HepG2 (cell line): ENCODE data around the gene CIDEA. TPM values are rescaled to one million over a fixed set of nuclear protein-coding genes. Genes with fewer than 3 reads are reported as not detected.

Source experiments
- ADNP ChIP-seq: sonication (generic); formaldehyde crosslinking; IDR thresholded peaks from 2 replicates; pipeline ENCODE4 v1.4.0; 2020; ENCODE audit warnings: missing genetic modification reagents
- ARID2 ChIP-seq: sonication (generic); formaldehyde crosslinking; IDR thresholded peaks from 2 replicates; pipeline ENCODE4 v1.8.1; 2022; ENCODE audit warnings: mild to moderate bottlenecking, missing genetic modification reagents, borderline replicate concordance
- ARNTL ChIP-seq: sonication (generic); formaldehyde crosslinking; IDR thresholded peaks from 2 replicates; pipeline ENCODE4 v1.4.0; 2020; ENCODE audit warnings: mild to moderate bottlenecking, missing genetic modification reagents
- FOXK2 ChIP-seq: fragments of 450-650 bp; IDR thresholded peaks from 2 replicates; pipeline ENCODE4 v1.6.1; 2016
- GLMP ChIP-seq: sonication (generic); formaldehyde crosslinking; IDR thresholded peaks from 2 replicates; pipeline ENCODE4 v1.9.0; 2021; ENCODE audit warnings: missing genetic modification reagents, mild to moderate bottlenecking, borderline replicate concordance
- GRHL1 ChIP-seq: sonication (generic); formaldehyde crosslinking; conservative IDR thresholded peaks from 2 replicates; pipeline ENCODE4 v1.8.0; 2022; ENCODE audit warnings: missing genetic modification reagents
- HINFP ChIP-seq: sonication (generic); formaldehyde crosslinking; IDR thresholded peaks from 2 replicates; pipeline ENCODE4 v1.4.0; 2020; ENCODE audit warnings: low read depth, mild to moderate bottlenecking, missing genetic modification reagents
- ISL2 ChIP-seq: sonication (generic); formaldehyde crosslinking; IDR thresholded peaks from 2 replicates; pipeline ENCODE4 v1.5.0; 2020; ENCODE audit warnings: missing genetic modification reagents
- KLF13 ChIP-seq: sonication (generic); formaldehyde crosslinking; IDR thresholded peaks from 2 replicates; pipeline ENCODE4 v1.4.0; 2020; ENCODE audit warnings: mild to moderate bottlenecking, missing genetic modification reagents
- MYC ChIP-seq: sonication (generic); formaldehyde crosslinking; IDR thresholded peaks from 2 replicates; pipeline ENCODE4 v1.9.0; 2021; ENCODE audit warnings: missing genetic modification reagents, borderline replicate concordance
- NFKB2 ChIP-seq: sonication (generic); formaldehyde crosslinking; IDR thresholded peaks from 2 replicates; pipeline ENCODE4 v1.4.0; 2020; ENCODE audit warnings: missing genetic modification reagents, borderline replicate concordance
- PRDM4 ChIP-seq: sonication (generic); formaldehyde crosslinking; IDR thresholded peaks from 2 replicates; pipeline ENCODE4 v1.9.0; 2021; ENCODE audit warnings: missing genetic modification reagents, borderline replicate concordance
- SNAPC5 ChIP-seq: sonication (generic); formaldehyde crosslinking; IDR thresholded peaks from 2 replicates; pipeline ENCODE4 v1.8.1; 2023; ENCODE audit warnings: mild to moderate bottlenecking, missing genetic modification reagents, borderline replicate concordance
- STAG1 ChIP-seq: sonication (generic); formaldehyde crosslinking; IDR thresholded peaks from 2 replicates; pipeline ENCODE4 v1.4.0; 2020; ENCODE audit warnings: missing genetic modification reagents
- SUZ12 ChIP-seq: fragments of 150-350 bp; IDR thresholded peaks from 2 replicates; pipeline ENCODE4 v1.6.1; 2014; ENCODE audit warnings: low read depth, low read length
- ZBTB44 ChIP-seq: sonication (generic); formaldehyde crosslinking; IDR thresholded peaks from 2 replicates; pipeline ENCODE4 v1.4.0; 2020; ENCODE audit warnings: missing genetic modification reagents
- ZC3H13 ChIP-seq: sonication (generic); formaldehyde crosslinking; IDR thresholded peaks from 2 replicates; pipeline ENCODE4 v1.8.1; 2023; ENCODE audit warnings: mild to moderate bottlenecking, missing genetic modification reagents, moderate library complexity
- ZFY ChIP-seq: sonication (generic); formaldehyde crosslinking; IDR thresholded peaks from 2 replicates; pipeline ENCODE4 v1.4.0; 2020; ENCODE audit warnings: missing genetic modification reagents
- ZNF780A ChIP-seq: sonication (generic); formaldehyde crosslinking; IDR thresholded peaks from 2 replicates; pipeline ENCODE4 v1.8.0; 2022; ENCODE audit warnings: mild to moderate bottlenecking, missing genetic modification reagents, moderate library complexity
- ZNF788 ChIP-seq: sonication (generic); formaldehyde crosslinking; IDR thresholded peaks from 2 replicates; pipeline ENCODE4 v1.5.0; 2020; ENCODE audit warnings: mild to moderate bottlenecking, missing genetic modification reagents, borderline replicate concordance
- polyA plus RNA-seq, 8 experiments: library from polyadenylated mRNA; depleted of rRNA in 3 of 8; stranded (reverse) in 7 of 8; unstranded in 1 of 8; fragments of >200 nt; fragmentation: Illumina TruSeq in 4 of 8; extraction: Trizol in 4 of 8; gene quantifications; 2 replicates each; pipeline versions ENCODE4 v1.2.1 to v1.2.3, GENCODE V29; 2011 to 2016; ENCODE audit warnings: low read depth in 4 of 8, missing spikeins in 1 of 8, mixed read lengths in 1 of 8; ENCODE audit not compliant: insufficient read depth in 1 of 8
- total RNA-seq, 5 experiments: library from RNA; depleted of rRNA; stranded (reverse); fragments of >200 nt; fragmentation: Illumina TruSeq; extraction: Trizol; gene quantifications; 2 replicates each; pipeline ENCODE4 v1.2.3, GENCODE V29; 2016; ENCODE audit warnings: low read depth in 1 of 5

Gene CIDEA
- total and polyA plus RNA-seq, 2 of the 13 experiments (the other 11 are each of a cell fraction or from before 2014, with no cell fraction given), result not detected

- no peak for TF ChIP-seq GRHL1 (CRISPR knock-in tag)
- TF ChIP-seq ZBTB44 (CRISPR knock-in tag), result no peak
- no peak for TF ChIP-seq ADNP
- TF ChIP-seq ISL2 (CRISPR knock-in tag), result no peak
- no peak for TF ChIP-seq ZNF780A (CRISPR knock-in tag)
- no peak for TF ChIP-seq ZNF788 (CRISPR knock-in tag)
- TF ChIP-seq ARNTL, result 0 out of 2 replicates have a peak, but pooled peaks have one; percentile 26
- no peak for TF ChIP-seq SUZ12
- TF ChIP-seq ARID2 (CRISPR knock-in tag), result no peak
- no peak for TF ChIP-seq SNAPC5 (CRISPR knock-in tag)
- TF ChIP-seq ZC3H13 (CRISPR knock-in tag), result no peak
- peak; percentile 37; the same call in 1 of the 2 replicates for TF ChIP-seq MYC (CRISPR knock-in tag)
- peak; percentile 62; the same call in 1 of the 2 replicates for TF ChIP-seq PRDM4
- TF ChIP-seq NFKB2 (CRISPR knock-in tag), result peak; percentile 37; the same call in 1 of the 2 replicates
- TF ChIP-seq STAG1 (CRISPR knock-in tag), result peak; percentile 45
- TF ChIP-seq KLF13 (CRISPR knock-in tag), result no peak
- TF ChIP-seq FOXK2, result no peak
- no peak for TF ChIP-seq HINFP (CRISPR knock-in tag)
- peak; percentile 61 for TF ChIP-seq ZFY
- no peak for TF ChIP-seq GLMP
Observed at GRCh38 chr18:12271376-12272235, 17.4 kb downstream of the CIDEA start (continued).
